ENCODE data around the gene TAS2R41.

GRCh38 chr7:143434660-143435059 lies 43.0 kb upstream of the TAS2R41 start:
- TF ChIP-seq GATA2 (IDR thresholded peaks at IDR 0.05; ENCODE audit: low read depth, low read length) (no peak), GATA3 (IDR thresholded peaks at IDR 0.05; ENCODE audit: low read depth, low read length) (no peak)
